ENCODE measurements around the gene KIF6. TPM values are rescaled to one million over a fixed set of nuclear protein-coding genes. Genes with fewer than 3 reads are reported as not detected.
A peak's percentile ranks its signal among the peaks of the same experiment; 100 is the strongest.

Gene KIF6
- total and polyA plus RNA-seq, 11 donors: 0.06 to 0.77 (median 0.48) TPM

DNA sequence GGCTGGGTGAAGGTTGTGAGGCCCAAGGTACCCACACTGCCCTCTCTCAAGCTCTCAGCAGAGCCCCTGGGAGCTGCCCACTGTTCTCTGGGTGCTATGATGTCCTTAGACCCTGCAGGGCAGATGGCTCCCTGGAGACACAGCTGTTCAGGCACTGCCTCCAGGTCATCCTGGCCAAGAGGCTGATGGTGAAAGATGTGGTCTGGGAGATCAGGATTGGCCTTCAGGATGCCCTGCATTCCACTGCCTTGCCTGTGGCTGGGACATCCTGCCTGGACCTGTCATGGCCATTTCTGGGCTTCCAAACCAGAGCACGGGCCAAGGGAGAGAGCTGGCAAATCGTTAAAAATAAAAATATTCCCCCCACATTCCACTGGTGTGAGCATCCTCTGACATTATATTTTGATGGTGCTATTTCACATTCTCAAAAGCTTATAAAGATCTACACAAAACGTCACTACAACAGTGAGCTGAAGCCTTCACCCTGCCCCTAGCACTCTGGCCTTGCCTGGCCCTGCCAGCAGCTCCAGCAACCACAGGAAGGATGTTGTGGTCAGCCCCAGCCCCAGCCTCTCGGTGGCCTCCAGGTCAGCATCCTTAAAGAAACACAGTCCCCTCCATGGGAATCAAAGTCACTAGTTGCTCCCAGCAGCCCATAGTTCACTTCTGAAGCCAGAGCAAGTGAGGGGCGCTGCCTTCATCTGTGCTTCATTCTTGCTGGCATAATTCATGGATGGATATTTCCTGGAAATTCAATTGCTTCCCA is 389.2 kb downstream of the KIF6 start:
- H3K27ac ChIP-seq: no peak overlapping the region
- peaks cover 0 to 31% (median 13%) of the 10 kb centered on the region in 12 donors for H3K4me1 ChIP-seq
- H3K27me3 ChIP-seq: peaks cover 0 to 5% (median 0%) of the 10 kb centered on the region in 9 donors
- peak in 1 of 4 donors; percentile 69 for ATAC-seq
- TF ChIP-seq POLR2A (IDR thresholded peaks at IDR 0.05): no peak
- no peaks in the 10 kb centered on the region for H3K36me3 ChIP-seq
- intact Hi-C loops (cut with DNase I): no loop called here
- H3K4me3 ChIP-seq: no peak overlapping the region
- 46 to 63% (median 47%) methylated on average over 5 of the region's 5 CpGs for WGBS, 4 donors
- peak in 2 of 5 donors; percentile 36 to 46 for DNase-seq
- no peaks in the 10 kb centered on the region for H3K9me3 ChIP-seq

DNA sequence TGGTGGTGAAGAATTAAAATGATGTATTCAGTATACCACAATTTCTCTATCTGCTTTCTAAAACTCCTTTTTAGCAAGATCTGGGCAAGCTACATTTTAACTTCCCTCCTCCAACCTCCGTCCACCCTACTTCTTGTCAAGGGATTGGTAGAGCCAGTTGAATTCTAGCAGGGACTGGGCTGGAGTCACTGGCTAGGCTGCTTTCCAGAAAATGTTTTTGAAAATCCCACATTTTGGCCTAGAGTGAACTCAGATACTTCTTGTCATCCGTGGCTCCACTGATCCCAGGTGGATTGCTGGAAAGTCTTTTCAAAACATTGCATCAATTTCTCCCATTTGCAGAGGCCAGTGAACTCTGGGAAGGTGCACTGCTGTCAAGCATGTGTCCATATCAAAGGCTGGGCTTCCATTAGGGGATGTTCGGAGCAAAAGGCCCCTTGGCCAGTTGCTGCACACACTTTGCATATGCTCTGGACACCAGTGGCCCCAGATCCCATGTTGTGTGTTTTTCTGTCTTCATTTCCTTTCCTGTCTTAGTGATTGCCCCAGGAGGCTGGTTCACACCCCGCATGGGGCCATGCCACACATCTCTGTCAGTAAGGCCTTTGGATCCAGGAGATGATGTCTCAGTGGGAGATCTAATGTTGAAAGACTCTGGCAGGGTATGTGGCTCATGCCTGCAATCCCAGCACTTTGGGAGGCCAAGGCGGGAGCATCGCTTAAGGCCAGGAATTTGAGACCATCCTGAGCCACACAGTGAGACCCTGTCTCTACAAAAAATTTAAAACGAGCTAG is 391.4 kb downstream of the KIF6 start:
- no peak for TF ChIP-seq POLR2A (IDR thresholded peaks at IDR 0.05)
- TF ChIP-seq, protein P1, sequence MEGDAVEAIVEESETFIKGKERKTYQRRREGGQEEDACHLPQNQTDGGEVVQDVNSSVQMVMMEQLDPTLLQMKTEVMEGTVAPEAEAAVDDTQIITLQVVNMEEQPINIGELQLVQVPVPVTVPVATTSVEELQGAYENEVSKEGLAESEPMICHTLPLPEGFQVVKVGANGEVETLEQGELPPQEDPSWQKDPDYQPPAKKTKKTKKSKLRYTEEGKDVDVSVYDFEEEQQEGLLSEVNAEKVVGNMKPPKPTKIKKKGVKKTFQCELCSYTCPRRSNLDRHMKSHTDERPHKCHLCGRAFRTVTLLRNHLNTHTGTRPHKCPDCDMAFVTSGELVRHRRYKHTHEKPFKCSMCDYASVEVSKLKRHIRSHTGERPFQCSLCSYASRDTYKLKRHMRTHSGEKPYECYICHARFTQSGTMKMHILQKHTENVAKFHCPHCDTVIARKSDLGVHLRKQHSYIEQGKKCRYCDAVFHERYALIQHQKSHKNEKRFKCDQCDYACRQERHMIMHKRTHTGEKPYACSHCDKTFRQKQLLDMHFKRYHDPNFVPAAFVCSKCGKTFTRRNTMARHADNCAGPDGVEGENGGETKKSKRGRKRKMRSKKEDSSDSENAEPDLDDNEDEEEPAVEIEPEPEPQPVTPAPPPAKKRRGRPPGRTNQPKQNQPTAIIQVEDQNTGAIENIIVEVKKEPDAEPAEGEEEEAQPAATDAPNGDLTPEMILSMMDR (IDR thresholded peaks at IDR 0.05): no peak
- peaks cover 0 to 5% (median 0%) of the 10 kb centered on the region in 9 donors for H3K27me3 ChIP-seq
- WGBS, 4 donors: 66 to 77% (median 73%) methylated on average over 7 of the region's 7 CpGs
- intact Hi-C loops (cut with DNase I): no loop called here
- H3K36me3 ChIP-seq: no peaks in the 10 kb centered on the region
- no peaks in the 10 kb centered on the region for H3K9me3 ChIP-seq
- DNase-seq: peak in 1 of 5 donors; percentile 8
- H3K4me3 ChIP-seq: no peak overlapping the region
- H3K27ac ChIP-seq: no peak overlapping the region
- ATAC-seq: no peak
- H3K4me1 ChIP-seq: peaks cover 0 to 13% (median 0%) of the 10 kb centered on the region in 12 donors

DNA sequence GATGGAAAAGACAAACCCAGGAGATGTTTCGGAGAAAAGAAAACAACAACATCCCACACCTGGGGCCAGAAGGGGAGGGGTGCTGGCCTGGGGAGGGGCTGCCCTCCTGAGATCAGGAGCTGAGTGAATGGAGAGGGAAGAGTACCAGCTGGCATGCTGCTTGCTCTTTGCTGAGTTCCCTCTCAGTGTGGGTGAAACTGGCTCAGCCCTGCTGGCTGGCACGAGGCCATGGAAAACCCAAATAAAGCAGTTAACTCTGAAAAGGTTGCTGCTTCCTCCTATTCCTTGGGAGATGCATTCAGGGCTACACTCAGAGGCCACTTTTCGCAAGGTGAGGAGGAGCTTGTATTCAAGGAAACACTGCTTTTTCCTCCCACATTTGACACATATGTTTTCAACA is 394.7 kb downstream of the KIF6 start:
- Histone ChIP-seq H3K27me3 (peaks cover 0 to 18% (median 0%) of the 10 kb centered on the region in 9 donors), H3K9me3 (no peaks in the 10 kb centered on the region), H3K27ac (no peak overlapping the region), H3K36me3 (no peaks in the 10 kb centered on the region), H3K4me1 (peaks cover 0 to under 1% (median 0%) of the 10 kb centered on the region in 12 donors), H3K4me3 (no peak overlapping the region)
- DNase-seq (peak in 3 of 5 donors; percentile 32 to 57 (median 54)), ATAC-seq (peak in 3 of 4 donors; percentile 26 to 46 (median 43))
- intact Hi-C loops (cut with DNase I): no loop called here
- TF ChIP-seq, protein P1 (IDR thresholded peaks at IDR 0.05): no peak
- TF ChIP-seq POLR2A (IDR thresholded peaks at IDR 0.05): no peak
- 57 to 76% (median 62%) methylated on average over 3 of the region's 3 CpGs for WGBS, 4 donors

DNA sequence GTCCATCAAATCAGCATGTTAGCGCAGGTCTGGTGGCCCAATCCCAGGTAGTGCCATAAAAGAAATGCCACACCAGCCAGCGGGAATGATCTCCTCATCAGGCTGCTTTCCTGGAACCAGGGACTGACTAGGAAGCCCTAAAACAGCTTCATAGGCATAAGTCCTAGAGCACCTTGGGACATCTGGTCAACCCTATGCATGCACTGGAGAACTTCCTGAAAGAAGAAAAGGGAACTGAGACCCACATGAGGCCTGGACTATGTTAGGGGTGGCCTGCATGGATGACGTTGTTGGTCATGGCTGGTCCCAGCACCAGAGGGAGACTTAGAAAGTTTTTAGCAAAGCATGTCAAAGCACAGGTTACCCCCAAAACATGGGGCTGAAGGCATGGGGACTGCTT is 395.2 kb downstream of the KIF6 start:
- H3K4me3 ChIP-seq: no peak overlapping the region
- ATAC-seq (peak in 2 of 4 donors; percentile 60 to 66), DNase-seq (peak in 1 of 5 donors; percentile 43)
- no peaks in the 10 kb centered on the region for H3K9me3 ChIP-seq
- WGBS, 4 donors: 78 to 85% (median 79%) methylated on average over 3 of the region's 3 CpGs
- H3K4me1 ChIP-seq: no peaks in the 10 kb centered on the region
- TF ChIP-seq, protein P1 (IDR thresholded peaks at IDR 0.05): no peak
- no peak for TF ChIP-seq POLR2A (IDR thresholded peaks at IDR 0.05)
- peaks cover 0 to 18% (median 0%) of the 10 kb centered on the region in 9 donors for H3K27me3 ChIP-seq
- H3K27ac ChIP-seq: no peak overlapping the region
- intact Hi-C loops (cut with DNase I): no loop called here
- H3K36me3 ChIP-seq: no peaks in the 10 kb centered on the region
